Endodermal cell (in vitro differentiated cells): ENCODE results near the gene OPCML. TPM values are rescaled to one million over a fixed set of nuclear protein-coding genes. Genes with fewer than 3 reads are reported as not detected.

Source experiments
- DNase-seq: peaks from one replicate; pipeline ENCODE4 v3.0.0-alpha.2; 2017
- H3K27ac ChIP-seq: 2 replicates; pipeline ENCODE4 v1.5.1; 2013; ENCODE audit warnings: mild to moderate bottlenecking, low read depth, low read length, moderate library complexity
- H3K27me3 ChIP-seq: 2 replicates; pipeline ENCODE4 v1.6.1; 2013; ENCODE audit warnings: mild to moderate bottlenecking, low read length, moderate library complexity; ENCODE audit not compliant: insufficient read depth, control insufficient read depth, poor library complexity, severe bottlenecking
- H3K36me3 ChIP-seq: 2 replicates; pipeline ENCODE4 v1.7.0; 2013; ENCODE audit warnings: mild to moderate bottlenecking, low read length, moderate library complexity; ENCODE audit not compliant: control insufficient read depth, insufficient read depth
- H3K4me1 ChIP-seq: one replicate; pipeline ENCODE4 v1.7.0; 2013; ENCODE audit warnings: low read length; ENCODE audit not compliant: control insufficient read depth, insufficient read depth
- H3K4me3 ChIP-seq: 2 replicates; pipeline ENCODE4 v1.5.1; 2013; ENCODE audit warnings: mild to moderate bottlenecking, low read length, moderate library complexity
- H3K9ac ChIP-seq: 2 replicates; pipeline ENCODE4 v1.6.1; 2013; ENCODE audit warnings: mild to moderate bottlenecking, low read length, moderate library complexity; ENCODE audit not compliant: poor library complexity, severe bottlenecking; ENCODE audit errors: extremely low read depth
- H3K9me3 ChIP-seq: 2 replicates; pipeline ENCODE4 v1.6.1; 2013; ENCODE audit warnings: mild to moderate bottlenecking, low read length, moderate library complexity; ENCODE audit not compliant: control insufficient read depth
- H3K27ac Mint-ChIP-seq: 2 replicates; pipeline ENCODE4 v1.8.0; 2020; ENCODE audit warnings: mixed read lengths
- H3K27me3 Mint-ChIP-seq: 2 replicates; pipeline ENCODE4 v1.8.0; 2021; ENCODE audit warnings: mild to moderate bottlenecking, mixed read lengths; ENCODE audit not compliant: insufficient read depth
- H3K36me3 Mint-ChIP-seq: 2 replicates; pipeline ENCODE4 v1.8.0; 2020; ENCODE audit warnings: low read depth, mixed read lengths
- H3K4me1 Mint-ChIP-seq: 2 replicates; pipeline ENCODE4 v1.8.0; 2020; ENCODE audit warnings: mixed read lengths
- H3K4me3 Mint-ChIP-seq: 2 replicates; pipeline ENCODE4 v1.8.0; 2020; ENCODE audit warnings: mild to moderate bottlenecking, moderate library complexity, mixed read lengths
- H3K9me3 Mint-ChIP-seq: 2 replicates; pipeline ENCODE4 v1.8.0; 2020; ENCODE audit warnings: mild to moderate bottlenecking, mixed read lengths
- CTCF ChIP-seq: fragments of 200-600 bp; sonication (generic); conservative IDR thresholded peaks from 2 replicates; pipeline ENCODE4 v1.5.0; 2021; ENCODE audit warnings: antibody characterized with exemption, mild to moderate bottlenecking
- WGBS, 2 experiments: methylation state at CpG; one replicate each; pipeline versions ENCODE4 v1.1.5 to v1.1.7; 2013; ENCODE audit warnings: missing lambda C conversion rate in 2 of 2, mixed read lengths in 1 of 2; ENCODE audit not compliant: insufficient coverage in 1 of 2, insufficient read length in 1 of 2; 5-methylcytosine and 5-hydroxymethylcytosine counted together
- total RNA-seq, 2 donors: library from RNA; stranded (reverse); fragmentation: NEBNext Ultra II Directional in 1 of 2; extraction: Animal tissue kit (Norgen Biotek cat#: 25700) in 1 of 2; gene quantifications; 2 replicates in 1 of 2; 3 replicates in 1 of 2; pipeline ENCODE4 v1.2.1, GENCODE V29; 2021

OPCML gene
- total RNA-seq, 2 donors from 2014 or later, result 0.49 to 0.86 TPM

GRCh38 chr11:133238495-133238894 is 293.8 kb downstream of the OPCML start:
- Mint-ChIP-seq H3K27ac (no peak overlapping the region), H3K4me1 (peaks cover 8% of the 10 kb centered on the region), H3K4me3 (no peak overlapping the region), H3K36me3 (no peaks in the 10 kb centered on the region), H3K27me3 (no peaks in the 10 kb centered on the region), H3K9me3 (no peaks in the 10 kb centered on the region)
- Histone ChIP-seq H3K9me3 (peaks cover 2% of the 10 kb centered on the region), H3K36me3 (no peaks in the 10 kb centered on the region), H3K27ac (no peak overlapping the region), H3K4me1 (no peaks in the 10 kb centered on the region), H3K27me3 (no peaks in the 10 kb centered on the region), H3K9ac (no peak overlapping the region), H3K4me3 (no peak overlapping the region)
- TF ChIP-seq CTCF, result no peak
- 92 to 97% methylated on average over 5 to 10 of the region's 10 CpGs for WGBS, 2 experiments
- DNase-seq, result no peak

DNA sequence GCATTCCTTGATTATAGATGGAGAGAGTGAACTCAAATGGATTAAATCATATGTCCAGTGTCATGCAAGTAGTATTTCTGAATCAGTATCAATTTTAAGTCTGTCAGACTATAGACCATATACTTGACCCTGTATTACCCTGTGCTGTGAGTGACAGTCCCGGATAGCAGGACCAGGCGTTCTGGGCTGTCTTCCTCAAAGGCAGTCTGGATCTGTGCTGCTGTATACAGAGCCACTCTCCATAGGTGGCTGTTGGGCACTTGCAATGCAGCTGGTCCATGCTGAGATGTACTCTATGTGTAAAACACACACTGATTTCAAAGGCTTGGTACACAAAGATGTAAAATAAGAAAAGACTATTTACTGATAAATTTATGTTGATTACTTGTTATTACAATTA is 294.3 kb downstream of the OPCML start:
- H3K36me3 ChIP-seq, result no peaks in the 10 kb centered on the region
- H3K36me3 Mint-ChIP-seq, result no peaks in the 10 kb centered on the region
- no peak overlapping the region for H3K4me3 ChIP-seq
- H3K27ac ChIP-seq, result no peak overlapping the region
- peaks cover 8% of the 10 kb centered on the region for H3K4me1 Mint-ChIP-seq
- H3K9me3 ChIP-seq, result peaks cover 6% of the 10 kb centered on the region
- 87 to 100% methylated on average over 2 of the region's 2 CpGs for WGBS, 2 experiments
- no peak for TF ChIP-seq CTCF
- no peaks in the 10 kb centered on the region for H3K4me1 ChIP-seq
- no peaks in the 10 kb centered on the region for H3K27me3 ChIP-seq
- H3K27me3 Mint-ChIP-seq, result no peaks in the 10 kb centered on the region
- H3K9ac ChIP-seq, result no peak overlapping the region
- H3K9me3 Mint-ChIP-seq, result no peaks in the 10 kb centered on the region
- H3K4me3 Mint-ChIP-seq, result no peak overlapping the region
- DNase-seq, result no peak
- H3K27ac Mint-ChIP-seq, result no peak overlapping the region

- WGBS, 2 experiments, result 87 to 91% methylated on average over 2 to 3 of the region's 3 CpGs
- no peak for TF ChIP-seq CTCF
- H3K36me3 ChIP-seq, result no peaks in the 10 kb centered on the region
- peaks cover 11% of the 10 kb centered on the region for H3K9me3 ChIP-seq
- Mint-ChIP-seq H3K9me3 (peaks cover 4% of the 10 kb centered on the region), H3K36me3 (no peaks in the 10 kb centered on the region), H3K4me1 (peaks cover 8% of the 10 kb centered on the region), H3K27me3 (peaks cover 11% of the 10 kb centered on the region), H3K27ac (no peak overlapping the region), H3K4me3 (no peak overlapping the region)
- H3K27ac ChIP-seq, result no peak overlapping the region
- no peak for DNase-seq
- peaks cover 3% of the 10 kb centered on the region for H3K27me3 ChIP-seq
- no peaks in the 10 kb centered on the region for H3K4me1 ChIP-seq
- H3K9ac ChIP-seq, result no peak overlapping the region
- no peak overlapping the region for H3K4me3 ChIP-seq
Observed at GRCh38 chr11:133235381-133235780, 296.9 kb downstream of the OPCML start.
